GM21381 (cell line): ENCODE results near the gene TNFSF13B.
"Not testable (repeated sequence)": the region's sequence is repeated elsewhere in the genome, so short reads cannot be mapped to it uniquely, and the experiment has no call there.

Experiments used
- ATAC-seq: cut with Tn5 transposase; IDR thresholded peaks from one replicate; pipeline ENCODE4 v1.9.1; 2021; ENCODE audit warnings: mild to moderate bottlenecking, moderate library complexity; ENCODE audit not compliant: unreplicated experiment

Gene TNFSF13B

GRCh38 chr13:108269601-108270328 is at the start of gene TNFSF13B:
Gene TNFSF13B, plus strand, starts transcription at chr13:108269718. Its CDS starts 178 bp downstream, at chr13:108269896.
- ATAC-seq: peak; percentile 69

GRCh38 chr13:108220041-108220440 is 49.5 kb upstream of the TNFSF13B start:
- ATAC-seq: no peak

- no peak for ATAC-seq
Measured at GRCh38 chr13:108223687-108224503, 45.6 kb upstream of the TNFSF13B start.

- ATAC-seq: peak; percentile 62
Measured at GRCh38 chr13:108225440-108225839, 44.1 kb upstream of the TNFSF13B start.

- peak; percentile 29 for ATAC-seq
Measured at GRCh38 chr13:108226184-108226583, 43.3 kb upstream of the TNFSF13B start.

GRCh38 chr13:108227651-108228272 is 41.8 kb upstream of the TNFSF13B start:
- ATAC-seq: no peak

- ATAC-seq: no peak
Measured at GRCh38 chr13:108230377-108230776, 39.1 kb upstream of the TNFSF13B start.

GRCh38 chr13:108249150-108249549 is 20.4 kb upstream of the TNFSF13B start:
- ATAC-seq: peak; percentile 53

- no peak for ATAC-seq
Measured at GRCh38 chr13:108257248-108257647, 12.3 kb upstream of the TNFSF13B start.

- ATAC-seq: no peak
Measured at GRCh38 chr13:108263621-108264355, 5.7 kb upstream of the TNFSF13B start.

- no peak for ATAC-seq
Measured at GRCh38 chr13:108266321-108266990, 3.1 kb upstream of the TNFSF13B start.

- no peak for ATAC-seq
Measured at GRCh38 chr13:108267347-108267746, 2.2 kb upstream of the TNFSF13B start.

- not testable (repeated sequence) for ATAC-seq
Measured at GRCh38 chr13:108267855-108268254, 1.7 kb upstream of the TNFSF13B start.

- ATAC-seq: peak; percentile 18
Measured at GRCh38 chr13:108268466-108269112, 929 bp upstream of the TNFSF13B start.

GRCh38 chr13:108270442-108270841 is 924 bp downstream of the TNFSF13B start:
- peak; percentile 8 for ATAC-seq

- ATAC-seq: no peak
Measured at GRCh38 chr13:108272333-108272732, 2.8 kb downstream of the TNFSF13B start.

- no peak for ATAC-seq
Measured at GRCh38 chr13:108273429-108274118, 4.1 kb downstream of the TNFSF13B start.

GRCh38 chr13:108274718-108275117 is 5.2 kb downstream of the TNFSF13B start:
- no peak for ATAC-seq

GRCh38 chr13:108276060-108276459 is 6.5 kb downstream of the TNFSF13B start:
- ATAC-seq: no peak
